Kidney (tissue), 22 donors: ENCODE measurements around the gene RPL39. TPM values are rescaled to one million over a fixed set of nuclear protein-coding genes. Genes with fewer than 3 reads are reported as not detected.

Experiments
- DNase-seq, 5 donors: peaks; one replicate each; pipeline ENCODE4 v3.0.0-alpha.2; 2013 to 2020
- FAIRE-seq: peaks from 2 replicates; lab custom pipeline; 2012; peaks lifted over from hg19 to GRCh38; lab: Jason Lieb, UNC
- H3K27ac ChIP-seq, 2 donors: one replicate each; pipeline ENCODE4 v1.7.0; 2013; ENCODE audit warnings: low read depth in 2 of 2, low read length in 2 of 2, inconsistent platforms in 1 of 2
- H3K27me3 ChIP-seq: one replicate; pipeline ENCODE4 v1.7.1; 2013; ENCODE audit warnings: low read length, inconsistent platforms; ENCODE audit not compliant: control insufficient read depth, insufficient read depth
- H3K36me3 ChIP-seq, 3 donors: one replicate each; pipeline versions ENCODE4 v1.7.0 to v1.7.1; 2013; ENCODE audit warnings: low read length in 3 of 3, control low read depth in 1 of 3, inconsistent platforms in 1 of 3; ENCODE audit not compliant: insufficient read depth in 3 of 3, control insufficient read depth in 2 of 3
- H3K4me1 ChIP-seq, 3 donors: one replicate each; pipeline versions ENCODE4 v1.7.0 to v1.7.1; 2013; ENCODE audit warnings: low read length in 3 of 3, inconsistent platforms in 1 of 3, low read depth in 1 of 3; ENCODE audit not compliant: control insufficient read depth in 2 of 3, insufficient read depth in 2 of 3
- H3K4me3 ChIP-seq, 3 donors: one replicate each; pipeline versions ENCODE4 v1.7.0 to v1.8.1; 2013; ENCODE audit warnings: low read length in 3 of 3, control low read depth in 1 of 3, inconsistent platforms in 1 of 3
- H3K9ac ChIP-seq, 3 donors: one replicate each; pipeline versions ENCODE4 v1.7.0 to v1.7.1; 2013; ENCODE audit warnings: low read length in 3 of 3, control low read depth in 1 of 3, inconsistent platforms in 1 of 3
- H3K9me3 ChIP-seq, 3 donors: one replicate each; pipeline versions ENCODE4 v1.7.0 to v1.7.1; 2013; ENCODE audit warnings: low read length in 3 of 3, control low read depth in 1 of 3, inconsistent platforms in 1 of 3; ENCODE audit not compliant: control insufficient read depth in 2 of 3, insufficient read depth in 1 of 3
- CTCF ChIP-seq: IDR thresholded peaks from 3 replicates; pipeline ENCODE4 v1.5.1; 2012; ENCODE audit warnings: mild to moderate bottlenecking, moderate library complexity, borderline replicate concordance; ENCODE audit not compliant: insufficient read depth; ENCODE audit errors: extremely low read depth
- intact Hi-C: fragments of 100-400 bp; cut with DNase I; formaldehyde crosslinking; loops from one replicate; pipeline ENCODE4 v1.11.1; 2022
- long read RNA-seq, 10 donors: library from polyadenylated mRNA in 1 of 10; unstranded in 1 of 10; transcript quantifications; one replicate each; pipeline ENCODE4 v2.0.0 and lab custom pipeline, GENCODE V29; 2021 to 2026
- polyA plus RNA-seq: library from polyadenylated mRNA; stranded (reverse); fragments of 350-450 nt; fragmentation: Illumina TruSeq; extraction: RNeasy Lipid Tissue Mini Kit (QIAGEN cat#74804); gene quantifications from one replicate; pipeline ENCODE4 v1.2.3, GENCODE V29; 2014; ENCODE audit warnings: low read depth, low replicate concordance; ENCODE audit not compliant: insufficient read depth
- total RNA-seq: library from RNA; stranded (reverse); fragmentation: NEBNext Ultra II Directional; extraction: Animal tissue kit (Norgen Biotek cat#: 25700); gene quantifications from one replicate; pipeline ENCODE4 v1.2.1, GENCODE V29; 2021
- donor health status: control.
- donor health status: control.
- donor health status: control.
- donor health status: control.
- donor health status: control.
- donor health status: DM: yes; HTN: yes; CAD: no.
- donor health status: Normal renal cell carcinoma (clear cell type).

The RPL39 gene
- 1,212 TPM for total RNA-seq
- polyA plus RNA-seq = 2,663 TPM
- long read RNA-seq, donor 1, transcript RPL39-201 (3 exons, 401 nt) = major isoform, 97 of 105 reads
- long read RNA-seq, donor 1, transcript RPL39-202 (2 exons, 1,915 nt) = minor isoform, 8 of 105 reads
- long read RNA-seq, donor 1, partial matches to known transcripts = 0 of 105 reads
- long read RNA-seq, donor 1, other reads (novel, unspliced or antisense) = 0 of 105 reads
- long read RNA-seq, donor 2, transcript RPL39-202 (2 exons, 1,915 nt) = minor isoform, 12 of 158 reads
- long read RNA-seq, donor 2, transcript RPL39-201 (3 exons, 401 nt) = major isoform, 138 of 158 reads
- long read RNA-seq, donor 2, partial matches to known transcripts = 8 of 158 reads
- long read RNA-seq, donor 2, other reads (novel, unspliced or antisense) = 0 of 158 reads
- long read RNA-seq, donor 3, transcript RPL39-202 (2 exons, 1,915 nt) = minor isoform, 6 of 234 reads
- long read RNA-seq, donor 3, transcript RPL39-201 (3 exons, 401 nt) = major isoform, 216 of 234 reads
- long read RNA-seq, donor 3, partial matches to known transcripts = 12 of 234 reads
- long read RNA-seq, donor 3, other reads (novel, unspliced or antisense) = 0 of 234 reads
- long read RNA-seq, donor 4, transcript RPL39-202 (2 exons, 1,915 nt) = minor isoform, 12 of 81 reads
- long read RNA-seq, donor 4, transcript RPL39-201 (3 exons, 401 nt) = major isoform, 69 of 81 reads
- long read RNA-seq, donor 4, partial matches to known transcripts = 0 of 81 reads
- long read RNA-seq, donor 4, other reads (novel, unspliced or antisense) = 0 of 81 reads
- long read RNA-seq, donor 5, transcript RPL39-201 (3 exons, 401 nt) = major isoform, 11 of 11 reads
- long read RNA-seq, donor 5, partial matches to known transcripts = 0 of 11 reads
- long read RNA-seq, donor 5, other reads (novel, unspliced or antisense) = 0 of 11 reads
- long read RNA-seq, donor 6, transcript RPL39-201 (3 exons, 401 nt) = major isoform, 567 of 641 reads
- long read RNA-seq, donor 6, transcript RPL39-202 (2 exons, 1,915 nt) = minor isoform, 36 of 641 reads
- long read RNA-seq, donor 6, partial matches to known transcripts = 38 of 641 reads
- long read RNA-seq, donor 6, other reads (novel, unspliced or antisense) = 0 of 641 reads
- long read RNA-seq, donor 7, transcript RPL39-201 (3 exons, 401 nt) = major isoform, 142 of 160 reads
- long read RNA-seq, donor 7, partial matches to known transcripts = 17 of 160 reads
- long read RNA-seq, donor 7, other reads (novel, unspliced or antisense) = 0 of 160 reads
- long read RNA-seq, donor 8, transcript RPL39-202 (2 exons, 1,915 nt) = minor isoform, 22 of 235 reads
- long read RNA-seq, donor 8, transcript RPL39-201 (3 exons, 401 nt) = major isoform, 195 of 235 reads
- long read RNA-seq, donor 8, partial matches to known transcripts = 18 of 235 reads
- long read RNA-seq, donor 8, other reads (novel, unspliced or antisense) = 0 of 235 reads
- long read RNA-seq, donor 9, transcript RPL39-201 (3 exons, 401 nt) = major isoform, 130 of 150 reads
- long read RNA-seq, donor 9, transcript RPL39-202 (2 exons, 1,915 nt) = minor isoform, 8 of 150 reads
- long read RNA-seq, donor 9, partial matches to known transcripts = 11 of 150 reads
- long read RNA-seq, donor 9, other reads (novel, unspliced or antisense) = 0 of 150 reads
- long read RNA-seq, donor 10, transcript RPL39-202 (2 exons, 1,915 nt) = minor isoform, 16 of 155 reads
- long read RNA-seq, donor 10, transcript RPL39-201 (3 exons, 401 nt) = major isoform, 128 of 155 reads
- long read RNA-seq, donor 10, partial matches to known transcripts = 10 of 155 reads
- long read RNA-seq, donor 10, other reads (novel, unspliced or antisense) = 0 of 155 reads

- intact Hi-C loops = no loop called here
- Histone ChIP-seq H3K27ac (peak within 1 kb of the TSS; percentile 95 to 97), H3K4me1 (no peaks in the 10 kb centered on the region), H3K4me3 (peak within 1 kb of the TSS; percentile 79 to 87 (median 84)), H3K36me3 (peaks cover 0 to 5% (median 0%) of the 10 kb centered on the region in 3 donors), H3K9ac (peak within 1 kb of the TSS; percentile 77 to 82 (median 79)), H3K27me3 (no peaks in the 10 kb centered on the region), H3K9me3 (no peaks in the 10 kb centered on the region)
- TF ChIP-seq CTCF = no peak
- DNase-seq (peak; percentile 86 to 95 (median 92)), FAIRE-seq (no peak)
These were observed at the start of gene RPL39 for GRCh38 chrX:119791437-119792231. TSS of gene RPL39 (minus strand) at chrX:119791630. CDS start at chrX:119791576, 54 bp downstream.

- no peak overlapping the region for H3K9ac ChIP-seq
- no peak overlapping the region for H3K27ac ChIP-seq
- intact Hi-C loops = no loop called here
- no peak overlapping the region for H3K4me3 ChIP-seq
- DNase-seq (no peak), FAIRE-seq (no peak)
- no peak for TF ChIP-seq CTCF
- H3K36me3 ChIP-seq = peaks cover 0 to 4% (median 2%) of the 10 kb centered on the region in 3 donors
- no peaks in the 10 kb centered on the region for H3K9me3 ChIP-seq
- H3K4me1 ChIP-seq = no peaks in the 10 kb centered on the region
- H3K27me3 ChIP-seq = no peaks in the 10 kb centered on the region
These were observed 42.5 kb upstream of the RPL39 start for GRCh38 chrX:119833905-119834304.
